ENCODE data around the gene MFAP2.
A peak's percentile ranks its signal among the peaks of the same experiment; 100 is the strongest.
"Not testable (repeated sequence)": the region's sequence is repeated elsewhere in the genome, so short reads cannot be mapped to it uniquely, and the experiment has no call there.

Gene MFAP2

DNA sequence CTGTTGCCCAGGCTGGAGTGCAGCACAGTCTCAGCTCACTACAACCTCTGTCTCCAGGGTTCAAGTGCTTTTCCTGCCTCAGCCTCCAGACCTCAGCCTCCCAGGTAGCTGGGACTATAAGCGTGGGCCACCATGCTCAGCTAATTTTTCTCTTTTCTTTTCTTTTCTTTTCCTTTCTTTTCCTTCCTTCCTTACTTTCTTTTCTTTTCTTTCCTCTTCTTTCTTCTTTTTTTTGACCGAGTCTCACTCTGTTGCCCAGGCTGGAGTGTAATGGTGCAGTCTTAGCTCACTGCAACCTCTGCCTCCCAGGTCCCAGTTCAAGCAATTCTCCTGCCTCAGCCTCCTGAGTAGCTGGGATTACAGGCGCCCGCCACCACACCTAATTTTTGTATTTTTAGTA is 16.3 kb downstream of the MFAP2 start:
- not testable (repeated sequence) for DNase-seq (ENCODE audit: low read depth in 2 of 2)

GRCh38 chr1:16961297-16962133 is 18.9 kb downstream of the MFAP2 start:
- no peak for DNase-seq (ENCODE audit: low read depth in 2 of 2)

DNA sequence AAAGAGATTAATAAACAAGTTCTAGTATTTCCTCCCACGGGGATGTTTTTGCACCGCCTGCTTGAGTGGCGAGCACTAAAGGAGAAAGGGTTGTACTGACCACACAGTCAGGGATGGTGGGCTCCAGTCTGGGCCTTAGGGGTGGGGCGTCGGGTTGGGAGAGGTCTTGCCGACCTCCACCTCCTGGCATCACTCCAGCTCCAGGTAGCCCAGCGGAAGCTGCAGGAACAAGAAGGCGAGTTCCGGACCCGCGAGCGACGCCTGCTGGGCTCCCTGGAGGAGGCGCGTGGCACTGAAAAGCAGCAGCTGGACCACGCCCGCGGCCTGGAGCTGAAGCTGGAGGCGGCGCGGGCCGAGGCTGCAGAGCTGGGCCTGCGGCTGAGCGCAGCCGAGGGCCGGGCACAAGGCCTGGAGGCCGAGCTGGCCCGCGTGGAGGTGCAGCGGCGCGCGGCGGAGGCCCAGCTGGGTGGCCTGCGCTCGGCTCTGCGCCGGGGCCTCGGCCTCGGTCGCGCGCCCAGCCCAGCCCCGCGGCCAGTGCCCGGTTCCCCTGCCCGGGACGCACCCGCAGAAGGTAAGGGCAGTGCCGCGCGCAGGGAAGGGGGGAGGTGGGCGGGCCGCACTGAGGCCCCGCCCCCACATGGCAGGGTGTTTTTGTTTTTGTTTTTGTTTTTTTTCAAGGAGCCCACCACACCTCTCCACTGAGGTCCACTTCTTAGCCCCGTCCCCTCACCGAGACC is 19.7 kb downstream of the MFAP2 start:
- DNase-seq (ENCODE audit: low read depth in 2 of 2): peak; percentile 70 to 82

- DNase-seq (ENCODE audit: low read depth in 2 of 2): no peak
Measured at GRCh38 chr1:16958475-16958874, 21.9 kb downstream of the MFAP2 start.

DNA sequence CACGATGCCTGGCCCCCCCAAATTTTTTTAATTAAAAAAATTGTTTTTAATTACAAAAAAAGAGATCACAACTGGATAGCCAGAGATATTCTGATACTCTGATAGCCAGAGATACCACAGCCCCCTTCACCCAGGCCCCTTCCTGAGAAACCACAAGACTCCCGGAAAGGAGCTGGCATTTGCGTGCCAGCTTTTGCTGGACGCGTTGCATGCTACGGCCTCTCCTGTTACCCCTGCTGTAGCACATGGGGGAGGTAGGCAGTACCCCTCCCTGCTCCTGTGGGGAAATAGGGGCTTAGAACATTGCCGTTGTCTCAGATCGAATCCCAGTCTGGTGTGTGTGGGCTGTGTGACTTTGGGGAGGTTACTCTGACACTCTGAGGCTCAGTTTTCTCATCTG is 22.7 kb downstream of the MFAP2 start:
- no peak for DNase-seq (ENCODE audit: low read depth in 2 of 2)

DNA sequence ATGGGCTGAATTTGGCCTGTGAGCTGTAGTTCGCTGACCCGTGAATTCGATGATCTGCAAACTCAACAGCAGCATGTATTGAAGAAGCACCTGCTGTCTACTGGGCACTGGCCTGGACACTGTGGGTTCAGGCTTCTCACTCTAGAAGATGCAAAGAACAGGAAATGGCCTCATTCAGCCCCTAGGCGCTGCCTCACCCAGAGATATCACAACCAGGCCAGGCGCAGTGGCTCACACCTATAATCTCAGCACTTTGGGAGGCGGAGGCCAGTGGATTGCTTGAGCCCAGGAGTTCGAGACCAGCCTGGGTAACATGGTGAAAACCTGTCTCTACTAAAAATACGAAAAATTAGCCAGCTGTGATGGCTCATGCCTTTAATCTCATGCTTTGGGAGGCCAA is 23.6 kb downstream of the MFAP2 start:
- no peak for DNase-seq (ENCODE audit: low read depth in 2 of 2)

DNA sequence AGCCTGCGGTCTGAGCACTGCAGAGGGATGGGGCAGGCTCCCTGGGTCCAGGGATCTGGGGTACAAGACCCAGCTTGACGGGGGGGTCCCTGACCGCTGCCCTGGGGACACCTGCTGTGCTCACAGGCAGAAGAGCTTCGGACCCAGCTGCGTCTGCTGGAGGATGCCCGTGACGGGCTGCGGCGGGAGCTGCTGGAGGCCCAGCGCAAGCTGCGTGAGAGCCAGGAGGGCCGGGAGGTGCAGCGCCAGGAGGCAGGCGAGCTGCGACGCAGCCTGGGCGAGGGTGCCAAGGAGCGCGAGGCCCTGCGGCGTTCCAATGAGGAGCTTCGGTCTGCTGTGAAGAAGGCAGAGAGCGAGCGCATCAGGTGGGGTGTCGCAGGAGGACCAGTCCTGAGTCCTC is 25.2 kb downstream of the MFAP2 start:
- DNase-seq (ENCODE audit: low read depth in 2 of 2): no peak

- no peak for DNase-seq (ENCODE audit: low read depth in 2 of 2)
Measured at GRCh38 chr1:16954579-16954978, 25.8 kb downstream of the MFAP2 start.

- DNase-seq (ENCODE audit: low read depth in 2 of 2): not testable (repeated sequence)
Measured at GRCh38 chr1:16952376-16952775, 28.0 kb downstream of the MFAP2 start.

DNA sequence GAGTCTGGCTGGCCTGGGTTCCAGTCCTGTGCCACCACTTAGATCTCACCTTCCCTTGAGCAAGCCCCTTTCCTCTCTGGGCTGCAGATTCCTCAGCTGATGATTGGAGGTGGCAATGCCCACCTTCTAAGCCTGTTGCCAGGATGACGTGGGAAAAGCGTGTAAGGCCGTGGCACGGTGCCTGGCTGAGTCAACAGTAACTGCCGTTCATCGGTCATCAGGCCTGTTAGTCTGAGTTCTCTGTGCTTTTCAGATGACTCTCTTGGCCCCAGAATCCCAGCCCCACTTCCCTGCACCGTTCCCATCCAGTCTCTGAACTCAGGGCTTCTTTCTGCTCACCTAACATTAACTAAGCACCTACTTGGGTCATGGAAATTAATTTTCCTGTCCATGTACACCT is 31.4 kb downstream of the MFAP2 start:
- DNase-seq (ENCODE audit: low read depth in 2 of 2): not testable (repeated sequence)

GRCh38 chr1:16948282-16948891 is 32.0 kb downstream of the MFAP2 start:
- DNase-seq (ENCODE audit: low read depth in 2 of 2): not testable (repeated sequence)

DNA sequence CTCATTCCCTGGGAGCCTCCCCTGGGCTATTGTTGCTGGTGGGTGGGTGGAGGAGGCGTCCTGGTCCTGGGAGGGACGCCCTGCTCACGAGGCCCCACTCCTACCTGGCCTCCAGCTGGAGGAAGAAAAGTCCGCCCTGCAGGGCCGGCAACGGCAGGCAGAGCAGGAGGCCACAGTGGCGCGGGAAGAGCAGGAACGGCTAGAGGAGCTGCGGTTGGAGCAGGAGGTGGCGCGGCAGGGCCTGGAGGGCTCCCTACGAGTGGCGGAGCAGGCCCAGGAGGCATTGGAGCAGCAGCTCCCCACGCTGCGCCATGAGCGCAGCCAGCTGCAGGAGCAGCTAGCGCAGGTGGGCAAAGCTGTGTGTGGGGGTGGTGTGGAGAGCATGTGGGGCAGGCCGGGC is 33.8 kb downstream of the MFAP2 start:
- DNase-seq (ENCODE audit: low read depth in 2 of 2): no peak

DNA sequence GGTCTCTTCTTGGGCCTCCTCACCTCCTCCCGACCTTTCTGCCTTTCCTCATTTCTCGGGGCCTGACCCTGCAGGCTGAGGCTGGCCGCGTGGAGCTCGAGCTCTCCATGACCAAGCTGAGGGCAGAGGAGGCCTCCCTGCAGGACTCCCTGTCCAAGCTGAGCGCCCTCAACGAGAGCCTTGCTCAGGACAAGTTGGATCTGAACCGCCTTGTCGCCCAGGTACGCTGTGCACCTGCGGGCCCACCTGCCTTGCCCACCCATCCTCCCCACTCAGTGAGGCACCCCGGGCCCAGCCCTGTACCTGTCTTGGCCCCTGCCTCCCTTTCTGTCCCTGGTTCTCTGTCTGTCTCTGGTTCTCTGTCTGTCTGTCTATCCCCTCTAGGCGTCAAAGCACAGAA is 34.2 kb downstream of the MFAP2 start:
- DNase-seq (ENCODE audit: low read depth in 2 of 2): not testable (repeated sequence)

- not testable (repeated sequence) for DNase-seq (ENCODE audit: low read depth in 2 of 2)
Measured at GRCh38 chr1:16945512-16945911, 34.9 kb downstream of the MFAP2 start.

DNA sequence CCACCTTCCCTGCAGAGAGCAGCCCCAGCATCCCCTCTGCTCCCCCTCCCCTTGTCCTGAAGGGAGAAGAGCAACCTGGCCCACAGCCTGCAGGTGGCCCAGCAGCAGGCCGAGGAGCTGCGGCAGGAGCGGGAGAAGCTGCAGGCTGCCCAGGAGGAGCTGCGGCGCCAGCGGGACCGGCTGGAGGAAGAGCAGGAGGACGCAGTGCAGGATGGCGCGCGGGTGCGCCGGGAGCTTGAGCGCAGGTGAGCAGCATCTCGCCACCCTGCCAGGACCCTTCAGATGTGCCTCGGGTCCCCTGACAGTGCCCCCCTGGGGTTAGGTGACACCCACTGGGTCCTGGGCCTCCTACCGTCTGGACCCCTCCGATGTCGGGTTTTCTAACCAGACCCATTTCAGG is 36.4 kb downstream of the MFAP2 start:
- DNase-seq (ENCODE audit: low read depth in 2 of 2): no peak

- DNase-seq (ENCODE audit: low read depth in 2 of 2): not testable (repeated sequence)
Measured at GRCh38 chr1:16939386-16940180, 40.8 kb downstream of the MFAP2 start.

DNA sequence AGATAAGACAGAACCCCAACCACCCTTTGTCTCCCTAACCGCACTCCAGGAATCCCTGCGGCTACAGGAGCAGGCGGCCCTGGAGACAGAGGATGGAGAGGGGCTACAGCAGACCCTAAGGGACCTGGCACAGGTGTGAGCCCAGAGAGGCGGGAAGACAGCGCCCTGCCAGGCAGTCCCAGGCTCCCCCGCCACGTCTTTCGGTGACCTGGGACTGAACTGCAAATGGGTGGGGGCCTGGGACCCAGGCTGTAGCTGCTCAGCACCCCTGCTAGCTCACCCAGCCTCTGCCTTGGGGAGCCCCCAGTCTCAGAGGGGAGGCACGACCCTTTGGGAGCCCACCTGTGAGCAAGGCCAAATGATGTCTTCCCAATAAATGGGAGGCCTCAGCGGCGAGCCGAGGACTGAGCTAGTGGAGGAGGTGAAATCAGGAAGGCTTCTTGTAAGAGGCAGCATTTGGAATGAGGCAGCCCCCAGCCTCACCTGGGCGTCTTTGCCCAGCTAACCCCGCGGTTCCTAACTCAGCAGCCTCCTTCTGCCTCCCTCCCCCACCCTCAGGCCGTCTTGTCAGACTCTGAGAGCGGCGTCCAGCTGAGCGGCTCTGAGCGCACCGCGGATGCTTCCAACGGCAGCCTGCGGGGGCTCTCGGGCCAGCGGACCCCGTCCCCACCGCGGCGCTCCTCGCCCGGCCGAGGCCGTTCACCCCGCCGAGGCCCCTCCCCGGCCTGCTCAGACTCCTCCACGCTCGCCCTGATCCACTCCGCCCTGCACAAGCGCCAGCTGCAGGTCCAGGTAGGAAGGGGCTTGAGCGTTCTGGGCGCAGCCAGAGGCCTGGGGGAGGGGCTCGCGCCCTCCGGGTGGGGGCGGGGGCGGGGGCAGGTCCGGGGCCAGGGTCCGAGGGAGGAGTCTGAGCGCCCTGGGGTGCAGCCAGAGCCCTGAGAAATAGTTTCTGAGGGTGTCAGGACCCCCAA is 41.8 kb downstream of the MFAP2 start:
- DNase-seq (ENCODE audit: low read depth in 2 of 2): no peak

GRCh38 chr1:16936580-16936979 is 43.8 kb downstream of the MFAP2 start:
- not testable (repeated sequence) for DNase-seq (ENCODE audit: low read depth in 2 of 2)

DNA sequence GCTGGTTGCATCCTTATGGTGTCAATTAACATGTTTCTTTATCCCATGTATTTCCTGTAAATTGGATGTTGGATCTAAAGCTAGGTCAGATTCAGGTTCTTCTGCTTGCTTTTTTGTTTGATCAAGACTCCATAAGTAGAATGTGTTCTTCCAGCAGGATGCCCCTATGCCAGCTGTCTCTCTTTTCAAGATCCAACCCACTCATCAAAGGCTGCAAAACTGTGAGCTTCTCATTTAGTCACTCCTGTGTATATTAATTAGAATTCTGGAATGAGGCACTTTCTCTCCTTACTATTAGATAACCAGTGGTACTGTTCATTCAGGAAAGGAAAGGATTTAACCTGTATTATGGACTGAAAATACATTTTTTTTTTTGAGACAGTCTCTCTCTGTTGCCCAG is 46.5 kb downstream of the MFAP2 start:
- DNase-seq (ENCODE audit: low read depth in 2 of 2): not testable (repeated sequence)

DNA sequence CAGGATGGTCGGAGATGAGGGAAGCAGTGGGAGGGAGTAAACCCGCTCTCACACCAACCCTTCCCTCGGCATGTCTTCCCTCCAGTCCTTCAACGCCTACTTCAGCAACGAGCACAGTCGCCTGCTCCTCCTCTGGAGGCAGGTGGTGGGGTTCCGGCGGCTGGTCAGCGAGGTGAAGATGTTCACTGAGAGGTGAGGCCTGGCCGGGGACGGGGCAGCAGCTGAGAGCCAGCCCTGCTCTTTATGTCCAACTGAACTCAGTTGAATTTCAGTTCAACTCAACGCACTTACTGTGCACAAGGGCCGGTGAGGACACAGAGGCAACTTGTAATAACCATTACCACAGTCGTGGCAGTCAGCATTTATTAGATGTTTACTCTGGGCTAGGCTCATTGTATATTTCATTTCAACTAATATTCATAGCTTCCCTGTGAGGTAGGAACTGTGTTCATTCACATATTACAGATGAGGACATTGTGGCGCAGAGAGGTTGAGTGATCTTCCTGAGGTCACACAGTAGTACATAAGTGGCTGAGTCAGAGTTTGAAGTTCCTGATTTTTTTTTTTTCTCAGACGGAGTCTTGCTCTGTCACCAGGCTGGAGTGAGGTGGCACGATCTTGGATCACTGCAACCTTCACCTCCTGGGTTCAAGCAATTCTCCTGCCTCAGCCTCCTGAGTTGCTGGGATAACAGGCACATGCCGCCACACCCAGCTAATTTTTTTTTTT is 49.0 kb downstream of the MFAP2 start:
- DNase-seq (ENCODE audit: low read depth in 2 of 2): not testable (repeated sequence)
